Mesothelial cell of epicardium (in vitro differentiated cells): Measurements from ENCODE around the gene CGB3. TPM values are rescaled to one million over a fixed set of nuclear protein-coding genes. Genes with fewer than 3 reads are reported as not detected.
"Not testable (repeated sequence)": the region's sequence is repeated elsewhere in the genome, so short reads cannot be mapped to it uniquely, and the experiment has no call there.

ENCODE experiments used
- DNase-seq, 2 experiments: peaks; one replicate each; pipeline ENCODE4 v3.0.0; 2021; ENCODE audit warnings: low spot score in 2 of 2; ENCODE audit not compliant: unreplicated experiment in 2 of 2
- H3K27ac Mint-ChIP-seq: 2 replicates; pipeline ENCODE4 v1.8.0; 2021; ENCODE audit warnings: mixed read lengths
- H3K27me3 Mint-ChIP-seq: 2 replicates; pipeline ENCODE4 v1.8.0; 2021; ENCODE audit warnings: low read depth, mixed read lengths
- H3K36me3 Mint-ChIP-seq: 2 replicates; pipeline ENCODE4 v1.8.0; 2021; ENCODE audit warnings: mixed read lengths
- H3K4me1 Mint-ChIP-seq: 2 replicates; pipeline ENCODE4 v1.8.0; 2021; ENCODE audit warnings: mixed read lengths
- H3K4me3 Mint-ChIP-seq: 2 replicates; pipeline ENCODE4 v1.8.0; 2021; ENCODE audit warnings: mild to moderate bottlenecking, moderate library complexity, mixed read lengths
- H3K9me3 Mint-ChIP-seq: 2 replicates; pipeline ENCODE4 v1.8.0; 2021; ENCODE audit warnings: mixed read lengths
- CTCF ChIP-seq: fragments of 200-600 bp; sonication (generic); IDR thresholded peaks from one replicate; pipeline ENCODE4 v1.5.0; 2021; ENCODE audit warnings: antibody characterized with exemption; ENCODE audit not compliant: unreplicated experiment
- total RNA-seq: library from RNA; stranded (reverse); gene quantifications from 3 replicates; pipeline ENCODE4 v1.2.1, GENCODE V29; 2021

CGB3 gene
- total RNA-seq, 1 donor from 2014 or later: not detected

- Mint-ChIP-seq H3K4me3 (peak overlapping the region; percentile 70), H3K4me1 (peaks cover 22% of the 10 kb centered on the region), H3K9me3 (no peaks in the 10 kb centered on the region), H3K27ac (no peak overlapping the region), H3K27me3 (peaks cover 26% of the 10 kb centered on the region), H3K36me3 (peaks cover 4% of the 10 kb centered on the region)
- TF ChIP-seq CTCF: no peak
- DNase-seq: no peak
Measured at GRCh38 chr19:49058562-49058961, 34.4 kb upstream of the CGB3 start.

- peak within 1 kb of the TSS; percentile 70 for H3K4me3 Mint-ChIP-seq
- peaks cover 26% of the 10 kb centered on the region for H3K27me3 Mint-ChIP-seq
- no peak for TF ChIP-seq CTCF
- peaks cover 4% of the 10 kb centered on the region for H3K36me3 Mint-ChIP-seq
- H3K27ac Mint-ChIP-seq: no peak within 1 kb of the TSS
- H3K4me1 Mint-ChIP-seq: peaks cover 18% of the 10 kb centered on the region
- no peaks in the 10 kb centered on the region for H3K9me3 Mint-ChIP-seq
- peak in 1 of 2 experiments; percentile 61 for DNase-seq
Measured at GRCh38 chr19:49057636-49058234, 33.6 kb upstream of the CGB3 start, which contains the start of gene CGB7. TSS of gene CGB7 (minus strand) at chr19:49057749. CDS start at chr19:49055375, 2,374 bp downstream.

- not testable (repeated sequence) for H3K27ac Mint-ChIP-seq, H3K36me3 Mint-ChIP-seq, H3K9me3 Mint-ChIP-seq, DNase-seq
- peak overlapping the region; percentile 70 for H3K4me3 Mint-ChIP-seq
- H3K4me1 Mint-ChIP-seq: peaks cover 18% of the 10 kb centered on the region
- peaks cover 26% of the 10 kb centered on the region for H3K27me3 Mint-ChIP-seq
Measured at GRCh38 chr19:49056902-49057596, 32.9 kb upstream of the CGB3 start.

- Mint-ChIP-seq H3K4me1 (peaks cover 18% of the 10 kb centered on the region), H3K9me3 (no peaks in the 10 kb centered on the region), H3K36me3 (peaks cover 4% of the 10 kb centered on the region), H3K27me3 (peaks cover 26% of the 10 kb centered on the region), H3K27ac (no peak overlapping the region), H3K4me3 (peak overlapping the region; percentile 70)
- peak in 1 of 2 experiments; percentile 72 for DNase-seq
- peak; percentile 17 for TF ChIP-seq CTCF
Measured at GRCh38 chr19:49056101-49056901, 32.2 kb upstream of the CGB3 start.

- not testable (repeated sequence) for H3K27me3 Mint-ChIP-seq, H3K36me3 Mint-ChIP-seq, H3K4me3 Mint-ChIP-seq, DNase-seq, H3K4me1 Mint-ChIP-seq, H3K9me3 Mint-ChIP-seq, H3K27ac Mint-ChIP-seq
Measured at GRCh38 chr19:49050376-49051033, 26.4 kb upstream of the CGB3 start.

- H3K36me3 Mint-ChIP-seq, DNase-seq, H3K9me3 Mint-ChIP-seq, H3K27ac Mint-ChIP-seq, H3K27me3 Mint-ChIP-seq, H3K4me1 Mint-ChIP-seq, H3K4me3 Mint-ChIP-seq: not testable (repeated sequence)
Measured at GRCh38 chr19:49049834-49050233, 25.7 kb upstream of the CGB3 start.

GRCh38 chr19:49049011-49049410 is 24.9 kb upstream of the CGB3 start, which contains the start of gene CGB8:
TSS of gene CGB8 (minus strand) at chr19:49049111. CDS start at chr19:49048739, 372 bp downstream.
- H3K27ac Mint-ChIP-seq, H3K4me3 Mint-ChIP-seq, H3K36me3 Mint-ChIP-seq, H3K27me3 Mint-ChIP-seq, H3K9me3 Mint-ChIP-seq, DNase-seq, H3K4me1 Mint-ChIP-seq: not testable (repeated sequence)

GRCh38 chr19:49043548-49043947 is 19.4 kb upstream of the CGB3 start, which contains the start of gene CGB5:
TSS of gene CGB5 (plus strand) at chr19:49043848. CDS start at chr19:49044210, 362 bp downstream.
- H3K36me3 Mint-ChIP-seq, H3K9me3 Mint-ChIP-seq, DNase-seq, H3K27ac Mint-ChIP-seq, H3K4me1 Mint-ChIP-seq, H3K4me3 Mint-ChIP-seq, H3K27me3 Mint-ChIP-seq: not testable (repeated sequence)

GRCh38 chr19:49042666-49043065 is 18.5 kb upstream of the CGB3 start:
- not testable (repeated sequence) for H3K4me1 Mint-ChIP-seq, H3K4me3 Mint-ChIP-seq, H3K27ac Mint-ChIP-seq, H3K27me3 Mint-ChIP-seq, H3K36me3 Mint-ChIP-seq, H3K9me3 Mint-ChIP-seq, DNase-seq
